A549 (cell line): Measurements from ENCODE around the gene ABHD6.

ENCODE experiments used
- BHLHE40 ChIP-seq: IDR thresholded peaks from 2 replicates; pipeline ENCODE4 v1.6.1; 2012; ENCODE audit warnings: low read depth, low read length, inconsistent platforms
- CBX2 ChIP-seq: fragments of 200-600 bp; sonication (generic); IDR thresholded peaks from 2 replicates; pipeline ENCODE4 v1.6.1; 2016; ENCODE audit warnings: low read depth, mild to moderate bottlenecking, borderline replicate concordance
- CTCF ChIP-seq: fragments of >200 bp; sonication (Bioruptor Twin); formaldehyde crosslinking; IDR thresholded peaks from 3 replicates; pipeline ENCODE4 v1.5.1; 2016
- ELK1 ChIP-seq: fragments of 150-350 bp; IDR thresholded peaks from 2 replicates; pipeline ENCODE4 v1.6.1; 2014; ENCODE audit warnings: low read depth, mild to moderate bottlenecking, low read length
- ESRRA ChIP-seq: fragments of 150-350 bp; IDR thresholded peaks from 2 replicates; pipeline ENCODE4 v1.6.1; 2014; ENCODE audit warnings: mild to moderate bottlenecking, low read length, borderline replicate concordance
- HDAC2 ChIP-seq: fragments of 200-600 bp; sonication (generic); IDR thresholded peaks from 2 replicates; pipeline ENCODE4 v1.6.1; 2016
- JUN ChIP-seq, 2 experiments: fragments of >200 bp; sonication (Bioruptor Twin); formaldehyde crosslinking; IDR thresholded peaks; 2 replicates in 1 of 2; 3 replicates in 1 of 2; pipeline ENCODE4 v1.6.1; 2016 to 2017
- MYC ChIP-seq: IDR thresholded peaks from 2 replicates; pipeline ENCODE4 v1.6.1; 2012; ENCODE audit warnings: mild to moderate bottlenecking, inconsistent platforms, low read length, improper control_type of control experiment, borderline replicate concordance
- POLR2A ChIP-seq: IDR thresholded peaks from 2 replicates; pipeline ENCODE4 v1.6.1; 2012; ENCODE audit warnings: mild to moderate bottlenecking, low read length
- RFX5 ChIP-seq: fragments of 450-650 bp; IDR thresholded peaks from 2 replicates; pipeline ENCODE4 v1.7.1; 2014; ENCODE audit warnings: antibody characterized with exemption, mild to moderate bottlenecking, moderate library complexity
- SREBF2 ChIP-seq: fragments of 450-650 bp; IDR thresholded peaks from 2 replicates; pipeline ENCODE4 v1.6.1; 2014; ENCODE audit warnings: mild to moderate bottlenecking, moderate library complexity

- TF ChIP-seq RFX5, result no peak
- no peak for TF ChIP-seq ELK1
- TF ChIP-seq CTCF, result no peak
- no peak for TF ChIP-seq MYC
- no peak for TF ChIP-seq HDAC2
- TF ChIP-seq ESRRA, result no peak
- no peak for TF ChIP-seq BHLHE40
- no peak for TF ChIP-seq CBX2
- TF ChIP-seq POLR2A, result no peak
- TF ChIP-seq SREBF2, result no peak
- TF ChIP-seq JUN (IDR thresholded peaks at IDR 0.05), result no peak
These were observed 1.2 kb downstream of the ABHD6 start for GRCh38 chr3:58238830-58239229.
